HCT116 (cell line): ENCODE measurements around the gene DOK7.

Experiments used
- ATF3 ChIP-seq: IDR thresholded peaks from 2 replicates; pipeline ENCODE4 v1.6.1; 2012
- CBX3 ChIP-seq: IDR thresholded peaks from 2 replicates; pipeline ENCODE4 v1.6.1; 2012; ENCODE audit warnings: low read depth
- CEBPB ChIP-seq: IDR thresholded peaks from 2 replicates; pipeline ENCODE4 v1.6.1; 2012; ENCODE audit warnings: low read depth
- CTCF ChIP-seq, 3 experiments: fragments of 200-600 bp in 1 of 3; sonication (generic) in 1 of 3; IDR thresholded peaks in 2 of 3; conservative IDR thresholded peaks in 1 of 3; 2 replicates each; pipeline ENCODE4 v1.5.1; 2012 to 2017; ENCODE audit warnings: low read depth in 2 of 3, low read length in 2 of 3, antibody characterized with exemption in 1 of 3, borderline replicate concordance in 1 of 3, control low read depth in 1 of 3, mild to moderate bottlenecking in 1 of 3, mixed read lengths in 1 of 3, mixed run types in 1 of 3, moderate library complexity in 1 of 3; ENCODE audit not compliant: insufficient read depth in 1 of 3
- EZH2 ChIP-seq: fragments of 200-600 bp; sonication (generic); IDR thresholded peaks from 2 replicates; pipeline ENCODE4 v1.6.1; 2017; ENCODE audit warnings: antibody characterized with exemption, mixed run types
- JUND ChIP-seq: IDR thresholded peaks from 2 replicates; pipeline ENCODE4 v1.6.1; 2012
- MAX ChIP-seq: IDR thresholded peaks from 2 replicates; pipeline ENCODE4 v1.6.1; 2012
- POLR2A ChIP-seq: IDR thresholded peaks from 2 replicates; pipeline ENCODE4 v1.7.0; 2011; ENCODE audit warnings: borderline replicate concordance; ENCODE audit not compliant: insufficient read depth, insufficient read length; ENCODE audit errors: extremely low read depth
- RAD21 ChIP-seq: IDR thresholded peaks from 2 replicates; pipeline ENCODE4 v1.6.1; 2012; ENCODE audit warnings: low read depth, mild to moderate bottlenecking
- TCF7L2 ChIP-seq: IDR thresholded peaks from 2 replicates; pipeline ENCODE4 v1.7.0; 2011; ENCODE audit warnings: borderline replicate concordance, inconsistent platforms; ENCODE audit not compliant: insufficient read depth, insufficient read length; ENCODE audit errors: extremely low read depth
- YY1 ChIP-seq: IDR thresholded peaks from 2 replicates; pipeline ENCODE4 v1.6.1; 2011; ENCODE audit warnings: low read length, low read depth, moderate library complexity, mild to moderate bottlenecking; ENCODE audit not compliant: insufficient replicate concordance; ENCODE audit errors: extremely low read depth
- ZNF274 ChIP-seq: fragments of 200-500 bp; sonication (Bioruptor generic); IDR thresholded peaks from 2 replicates; pipeline ENCODE4 v1.6.1; 2014; ENCODE audit warnings: mild to moderate bottlenecking, low read depth, low read length, inconsistent platforms

- no peak for TF ChIP-seq CTCF (IDR thresholded peaks at IDR 0.05 in 2 of 3, conservative IDR thresholded peaks at IDR 0.05 in 1 of 3; ENCODE audit: borderline replicate concordance in 1 of 3, insufficient read depth in 1 of 3, low read depth in 2 of 3, low read length in 2 of 3)
- no peak for TF ChIP-seq JUND
- no peak for TF ChIP-seq EZH2
- no peak for TF ChIP-seq POLR2A
- TF ChIP-seq CBX3 = no peak
- no peak for TF ChIP-seq MAX
- no peak for TF ChIP-seq ATF3
- TF ChIP-seq YY1 = no peak
- TF ChIP-seq CEBPB = no peak
- TF ChIP-seq ZNF274 = no peak
- TF ChIP-seq RAD21 = no peak
- TF ChIP-seq TCF7L2 = no peak
These were observed 32.6 kb upstream of the DOK7 start for GRCh38 chr4:3430524-3430923.
